Endothelial cell (in vitro differentiated cells): Measurements from ENCODE around the gene ENG. TPM values are rescaled to one million over a fixed set of nuclear protein-coding genes. Genes with fewer than 3 reads are reported as not detected.
A peak's percentile ranks its signal among the peaks of the same experiment; 100 is the strongest.
"Not testable (repeated sequence)": the region's sequence is repeated elsewhere in the genome, so short reads cannot be mapped to it uniquely, and the experiment has no call there.

Source experiments
- DNase-seq: peaks from one replicate; pipeline ENCODE4 v3.0.0; 2021; ENCODE audit warnings: low spot score
- H3K27ac Mint-ChIP-seq: one replicate; pipeline ENCODE4 v1.8.0; 2021; ENCODE audit warnings: mixed read lengths, inconsistent platforms; ENCODE audit not compliant: unreplicated experiment
- H3K27me3 Mint-ChIP-seq: one replicate; pipeline ENCODE4 v1.8.0; 2021; ENCODE audit warnings: mild to moderate bottlenecking, moderate library complexity, mixed read lengths, inconsistent platforms; ENCODE audit not compliant: unreplicated experiment
- H3K36me3 Mint-ChIP-seq: one replicate; pipeline ENCODE4 v1.8.0; 2021; ENCODE audit warnings: mild to moderate bottlenecking, low read depth, mixed read lengths, inconsistent platforms; ENCODE audit not compliant: unreplicated experiment
- H3K4me1 Mint-ChIP-seq: one replicate; pipeline ENCODE4 v1.8.0; 2021; ENCODE audit warnings: mild to moderate bottlenecking, mixed read lengths, inconsistent platforms; ENCODE audit not compliant: unreplicated experiment
- H3K4me3 Mint-ChIP-seq: one replicate; pipeline ENCODE4 v1.8.0; 2021; ENCODE audit warnings: mild to moderate bottlenecking, mixed read lengths, inconsistent platforms; ENCODE audit not compliant: unreplicated experiment
- H3K9me3 Mint-ChIP-seq: one replicate; pipeline ENCODE4 v1.8.0; 2021; ENCODE audit warnings: mixed read lengths, inconsistent platforms; ENCODE audit not compliant: unreplicated experiment
- CTCF ChIP-seq: fragments of 200-600 bp; sonication (generic); IDR thresholded peaks from one replicate; pipeline ENCODE4 v1.5.0; 2021; ENCODE audit warnings: antibody characterized with exemption; ENCODE audit not compliant: unreplicated experiment
- total RNA-seq: library from RNA; stranded (reverse); fragmentation: NEBNext Ultra II Directional; extraction: Animal tissue kit (Norgen Biotek cat#: 25700); gene quantifications from one replicate; pipeline ENCODE4 v1.2.1, GENCODE V29; 2021; ENCODE audit not compliant: unreplicated experiment

Gene ENG
- total RNA-seq, 1 donor from 2014 or later, result 113 TPM

GRCh38 chr9:127848756-127849504, 5.5 kb downstream of the ENG start:
- peak overlapping the region; percentile 84 for H3K4me3 Mint-ChIP-seq
- H3K4me1 Mint-ChIP-seq, result peaks cover 59% of the 10 kb centered on the region
- peak overlapping the region; percentile 26 for H3K27ac Mint-ChIP-seq
- DNase-seq, result no peak
- TF ChIP-seq CTCF, result no peak
- H3K9me3 Mint-ChIP-seq, result peaks cover 12% of the 10 kb centered on the region
- H3K36me3 Mint-ChIP-seq, result peaks cover 30% of the 10 kb centered on the region
- peaks cover 13% of the 10 kb centered on the region for H3K27me3 Mint-ChIP-seq

- peaks cover 30% of the 10 kb centered on the region for H3K36me3 Mint-ChIP-seq
- H3K4me1 Mint-ChIP-seq, result peaks cover 56% of the 10 kb centered on the region
- peaks cover 12% of the 10 kb centered on the region for H3K9me3 Mint-ChIP-seq
- H3K4me3 Mint-ChIP-seq, result peak overlapping the region; percentile 84
- H3K27me3 Mint-ChIP-seq, result peaks cover 13% of the 10 kb centered on the region
- no peak for DNase-seq
- H3K27ac Mint-ChIP-seq, result peak overlapping the region; percentile 61
- no peak for TF ChIP-seq CTCF
Measured at GRCh38 chr9:127847833-127848755, 6.4 kb downstream of the ENG start.

GRCh38 chr9:127847178-127847510, 7.3 kb downstream of the ENG start:
- peaks cover 30% of the 10 kb centered on the region for H3K36me3 Mint-ChIP-seq
- H3K4me3 Mint-ChIP-seq, result no peak overlapping the region
- peaks cover 12% of the 10 kb centered on the region for H3K9me3 Mint-ChIP-seq
- no peak for TF ChIP-seq CTCF
- peaks cover 14% of the 10 kb centered on the region for H3K27me3 Mint-ChIP-seq
- H3K4me1 Mint-ChIP-seq, result peaks cover 53% of the 10 kb centered on the region
- peak overlapping the region; percentile 61 for H3K27ac Mint-ChIP-seq
- no peak for DNase-seq

GRCh38 chr9:127846443-127847177, 7.8 kb downstream of the ENG start:
- Mint-ChIP-seq H3K36me3 (peaks cover 33% of the 10 kb centered on the region), H3K9me3 (peaks cover 12% of the 10 kb centered on the region), H3K27ac (no peak overlapping the region), H3K27me3 (peaks cover 14% of the 10 kb centered on the region), H3K4me3 (no peak overlapping the region), H3K4me1 (peaks cover 55% of the 10 kb centered on the region)
- no peak for DNase-seq
- no peak for TF ChIP-seq CTCF

- Mint-ChIP-seq H3K36me3 (peaks cover 39% of the 10 kb centered on the region), H3K27me3 (peaks cover 14% of the 10 kb centered on the region), H3K27ac (peak overlapping the region; percentile 95), H3K4me1 (peaks cover 63% of the 10 kb centered on the region), H3K9me3 (peaks cover 11% of the 10 kb centered on the region)
- DNase-seq, H3K4me3 Mint-ChIP-seq: not testable (repeated sequence)
Measured at GRCh38 chr9:127845619-127846018, 8.8 kb downstream of the ENG start.
